Glutamatergic neuron (in vitro differentiated cells): ENCODE data around the gene GPR183. TPM values are rescaled to one million over a fixed set of nuclear protein-coding genes. Genes with fewer than 3 reads are reported as not detected.

Experiments used
- DNase-seq: peaks from one replicate; pipeline ENCODE4 v3.0.0; 2022
- H3K27ac Mint-ChIP-seq: one replicate; pipeline ENCODE4 v1.8.0; 2020; ENCODE audit warnings: mild to moderate bottlenecking, mixed read lengths, inconsistent platforms; ENCODE audit not compliant: unreplicated experiment
- H3K27me3 Mint-ChIP-seq: one replicate; pipeline ENCODE4 v1.8.0; 2020; ENCODE audit warnings: mild to moderate bottlenecking, moderate library complexity, mixed read lengths, inconsistent platforms; ENCODE audit not compliant: unreplicated experiment
- H3K36me3 Mint-ChIP-seq: one replicate; pipeline ENCODE4 v1.8.0; 2020; ENCODE audit warnings: mild to moderate bottlenecking, mixed read lengths, inconsistent platforms; ENCODE audit not compliant: unreplicated experiment
- H3K4me1 Mint-ChIP-seq: one replicate; pipeline ENCODE4 v1.8.0; 2020; ENCODE audit warnings: mild to moderate bottlenecking, low read depth, mixed read lengths, inconsistent platforms; ENCODE audit not compliant: unreplicated experiment
- H3K4me3 Mint-ChIP-seq: one replicate; pipeline ENCODE4 v1.8.0; 2020; ENCODE audit warnings: mild to moderate bottlenecking, mixed read lengths, inconsistent platforms; ENCODE audit not compliant: unreplicated experiment
- H3K9me3 Mint-ChIP-seq: one replicate; pipeline ENCODE4 v1.8.0; 2020; ENCODE audit warnings: mild to moderate bottlenecking, moderate library complexity, mixed read lengths, inconsistent platforms; ENCODE audit not compliant: unreplicated experiment
- CTCF ChIP-seq: fragments of 200-600 bp; sonication (generic); IDR thresholded peaks from one replicate; pipeline ENCODE4 v1.5.0; 2021; ENCODE audit not compliant: partially characterized antibody, unreplicated experiment
- total RNA-seq: library from RNA; stranded (reverse); fragmentation: NEBNext Ultra II Directional; extraction: Animal tissue kit (Norgen Biotek cat#: 25700); gene quantifications from one replicate; pipeline ENCODE4 v1.2.1, GENCODE V29; 2021; ENCODE audit not compliant: unreplicated experiment

GPR183 gene
- total RNA-seq, 1 donor from 2014 or later, result not detected

- H3K27ac Mint-ChIP-seq, result no peak overlapping the region
- peaks cover 3% of the 10 kb centered on the region for H3K9me3 Mint-ChIP-seq
- DNase-seq, result no peak
- H3K27me3 Mint-ChIP-seq, result no peaks in the 10 kb centered on the region
- no peak for TF ChIP-seq CTCF
- no peak overlapping the region for H3K4me3 Mint-ChIP-seq
- no peaks in the 10 kb centered on the region for H3K4me1 Mint-ChIP-seq
- no peaks in the 10 kb centered on the region for H3K36me3 Mint-ChIP-seq
Observed at GRCh38 chr13:99313941-99314340, 6.7 kb upstream of the GPR183 start.

- Mint-ChIP-seq H3K4me3 (no peak overlapping the region), H3K36me3 (no peaks in the 10 kb centered on the region), H3K4me1 (no peaks in the 10 kb centered on the region), H3K27ac (no peak overlapping the region), H3K27me3 (no peaks in the 10 kb centered on the region), H3K9me3 (peaks cover 3% of the 10 kb centered on the region)
- no peak for DNase-seq
- TF ChIP-seq CTCF, result no peak
Observed at GRCh38 chr13:99313501-99313900, 6.3 kb upstream of the GPR183 start.

GRCh38 chr13:99312493-99312883, 5.3 kb upstream of the GPR183 start:
- DNase-seq, result no peak
- TF ChIP-seq CTCF, result no peak
- Mint-ChIP-seq H3K4me3 (no peak overlapping the region), H3K9me3 (peaks cover 3% of the 10 kb centered on the region), H3K36me3 (no peaks in the 10 kb centered on the region), H3K27ac (no peak overlapping the region), H3K4me1 (no peaks in the 10 kb centered on the region), H3K27me3 (no peaks in the 10 kb centered on the region)

- Mint-ChIP-seq H3K27me3 (no peaks in the 10 kb centered on the region), H3K36me3 (no peaks in the 10 kb centered on the region), H3K4me3 (no peak overlapping the region), H3K4me1 (no peaks in the 10 kb centered on the region), H3K27ac (no peak overlapping the region), H3K9me3 (peaks cover 5% of the 10 kb centered on the region)
- no peak for TF ChIP-seq CTCF
- DNase-seq, result no peak
Observed at GRCh38 chr13:99311748-99312492, 4.7 kb upstream of the GPR183 start.

GRCh38 chr13:99311137-99311536, 3.9 kb upstream of the GPR183 start:
- peaks cover 5% of the 10 kb centered on the region for H3K9me3 Mint-ChIP-seq
- no peak overlapping the region for H3K4me3 Mint-ChIP-seq
- H3K27me3 Mint-ChIP-seq, result peaks cover 2% of the 10 kb centered on the region
- DNase-seq, result no peak
- H3K27ac Mint-ChIP-seq, result no peak overlapping the region
- no peak for TF ChIP-seq CTCF
- H3K4me1 Mint-ChIP-seq, result no peaks in the 10 kb centered on the region
- no peaks in the 10 kb centered on the region for H3K36me3 Mint-ChIP-seq
